AG09309 (cell line): Measurements from ENCODE around the gene LPAR2.
"Not testable (repeated sequence)": the region's sequence is repeated elsewhere in the genome, so short reads cannot be mapped to it uniquely, and the experiment has no call there.

Experiments used
- DNase-seq: peaks from one replicate; pipeline ENCODE4 v3.0.0-alpha.2; 2010; ENCODE audit warnings: low read depth
- H3K4me3 ChIP-seq: 2 replicates; pipeline ENCODE4 v1.5.1; 2011; ENCODE audit warnings: mild to moderate bottlenecking, low read depth, low read length, moderate library complexity; ENCODE audit not compliant: control insufficient read depth
- CTCF ChIP-seq: IDR thresholded peaks from 2 replicates; pipeline ENCODE4 v1.5.1; 2011; ENCODE audit warnings: mild to moderate bottlenecking, low read depth, low read length, inconsistent platforms; ENCODE audit not compliant: insufficient read depth, control insufficient read depth; ENCODE audit errors: missing control alignments

The LPAR2 gene

GRCh38 chr19:19606021-19606420 is 22.0 kb downstream of the LPAR2 start:
- no peak overlapping the region for H3K4me3 ChIP-seq
- TF ChIP-seq CTCF = no peak
- no peak for DNase-seq

GRCh38 chr19:19602713-19603324 is 25.2 kb downstream of the LPAR2 start:
- DNase-seq = no peak
- no peak overlapping the region for H3K4me3 ChIP-seq
- TF ChIP-seq CTCF = no peak

- no peak for TF ChIP-seq CTCF
These were observed 25.8 kb downstream of the LPAR2 start for GRCh38 chr19:19602136-19602712.

GRCh38 chr19:19600793-19601330 is 27.2 kb downstream of the LPAR2 start:
- no peak for TF ChIP-seq CTCF
- H3K4me3 ChIP-seq = no peak overlapping the region
- no peak for DNase-seq

More at GRCh38 chr19:19602136-19602712, 25.8 kb downstream of the LPAR2 start:
- H3K4me3 ChIP-seq = no peak overlapping the region
- no peak for DNase-seq

- not testable (repeated sequence) for H3K4me3 ChIP-seq, DNase-seq
These were observed 29.1 kb downstream of the LPAR2 start for GRCh38 chr19:19598728-19599451.

- H3K4me3 ChIP-seq = no peak overlapping the region
- TF ChIP-seq CTCF = no peak
- DNase-seq = no peak
These were observed 30.2 kb downstream of the LPAR2 start for GRCh38 chr19:19597809-19598306.
